K562 (cell line): ENCODE measurements around the gene HES5. TPM values are rescaled to one million over a fixed set of nuclear protein-coding genes. Genes with fewer than 3 reads are reported as not detected.

Experiments used
- ARID1B ChIP-seq: fragments of 450-650 bp; IDR thresholded peaks from 2 replicates; pipeline ENCODE4 v1.6.1; 2016; ENCODE audit warnings: antibody characterized with exemption, mild to moderate bottlenecking, inconsistent platforms
- CBX8 ChIP-seq: fragments of 200-600 bp; sonication (generic); IDR thresholded peaks from 2 replicates; pipeline ENCODE4 v1.6.1; 2012; ENCODE audit warnings: borderline replicate concordance, mixed run types, low read depth, mild to moderate bottlenecking, moderate library complexity, mixed read lengths, low read length, control low read depth, inconsistent platforms; ENCODE audit not compliant: poor library complexity, severe bottlenecking; ENCODE audit errors: extremely low read depth
- JUND ChIP-seq, 2 experiments: IDR thresholded peaks; 2 replicates in 1 of 2; 3 replicates in 1 of 2; pipeline ENCODE4 v1.6.1; 2011; ENCODE audit warnings: borderline replicate concordance in 2 of 2, low read depth in 2 of 2, low read length in 2 of 2, improper control_type of control experiment in 1 of 2, missing biosample characterization in 1 of 2, missing genetic modification characterization in 1 of 2, missing genetic modification reagents in 1 of 2
- KAT8 ChIP-seq: fragments of 450-650 bp; IDR thresholded peaks from 2 replicates; pipeline ENCODE4 v1.6.1; 2016; ENCODE audit warnings: low read depth, mild to moderate bottlenecking
- NCOA6 ChIP-seq: fragments of 450-650 bp; IDR thresholded peaks from 2 replicates; pipeline ENCODE4 v1.6.1; 2017; ENCODE audit warnings: mild to moderate bottlenecking
- SNRNP70 ChIP-seq: fragments of 200-400 bp; formaldehyde crosslinking; optimal IDR thresholded peaks from 2 replicates; pipeline ENCODE3; 2017; ENCODE audit warnings: low read depth, low read length
- TFAM ChIP-seq: fragments of 250-450 bp; sonication (Bioruptor Pico); conservative IDR thresholded peaks from 2 replicates; pipeline ENCODE4 v1.5.0; 2021; ENCODE audit warnings: mild to moderate bottlenecking, moderate library complexity
- ZNF77 ChIP-seq: fragments of 250-450 bp; sonication (Bioruptor Pico); IDR thresholded peaks from 2 replicates; pipeline ENCODE4 v1.5.0; 2020
- polyA plus RNA-seq, 8 experiments: library from polyadenylated mRNA; depleted of rRNA in 4 of 8; stranded (reverse) in 5 of 8; unstranded in 3 of 8; fragments of >200 nt; fragmentation: Nextera tagmentation in 2 of 8; fragmentation: Illumina TruSeq in 1 of 8; extraction: Ambion mirVana in 2 of 8; extraction: Trizol in 1 of 8; gene quantifications; 2 replicates each; pipeline versions ENCODE4 v1.2.1 to v1.2.3, GENCODE V29; 2011 to 2014; ENCODE audit warnings: inconsistent platforms in 1 of 8, missing spikeins in 1 of 8
- total RNA-seq, 7 experiments: library from RNA; depleted of rRNA in 6 of 7; stranded (reverse); fragments of >200 nt in 6 of 7; fragmentation: Illumina TruSeq in 2 of 7; extraction: Trizol in 2 of 7; gene quantifications; 2 replicates each; pipeline versions ENCODE4 v1.2.1 to v1.2.3, GENCODE V29; 2011 to 2021; ENCODE audit warnings: low replicate concordance in 1 of 7
- TF ChIP-seq, protein P1 (sequence below): fragments of 450-650 bp; IDR thresholded peaks from one replicate; pipeline ENCODE4 v1.6.1; 2018; ENCODE audit warnings: mild to moderate bottlenecking, moderate library complexity; ENCODE audit not compliant: partially characterized antibody
- TF ChIP-seq, protein P2 (sequence below): fragments of 450-650 bp; IDR thresholded peaks from 2 replicates; pipeline ENCODE4 v1.6.1; 2017; ENCODE audit warnings: antibody characterized with exemption, mild to moderate bottlenecking
- TF ChIP-seq, protein P3 (sequence below): fragments of 450-650 bp; IDR thresholded peaks from 2 replicates; pipeline ENCODE4 v1.7.0; 2016; ENCODE audit warnings: borderline replicate concordance
- TF ChIP-seq, protein P4 (sequence below): fragments of 450-650 bp; formaldehyde crosslinking; IDR thresholded peaks from 2 replicates; pipeline ENCODE4 v1.4.0; 2022; ENCODE audit warnings: mild to moderate bottlenecking, moderate library complexity
- TF ChIP-seq, protein P5 (sequence below): IDR thresholded peaks from 2 replicates; pipeline ENCODE4 v1.6.1; 2011; ENCODE audit not compliant: insufficient read length; ENCODE audit errors: extremely low read depth

HES5 gene
- total and polyA plus RNA-seq, 9 of the 15 experiments (the other 6 are each of a cell fraction or from before 2014, with no cell fraction given): not detected

DNA sequence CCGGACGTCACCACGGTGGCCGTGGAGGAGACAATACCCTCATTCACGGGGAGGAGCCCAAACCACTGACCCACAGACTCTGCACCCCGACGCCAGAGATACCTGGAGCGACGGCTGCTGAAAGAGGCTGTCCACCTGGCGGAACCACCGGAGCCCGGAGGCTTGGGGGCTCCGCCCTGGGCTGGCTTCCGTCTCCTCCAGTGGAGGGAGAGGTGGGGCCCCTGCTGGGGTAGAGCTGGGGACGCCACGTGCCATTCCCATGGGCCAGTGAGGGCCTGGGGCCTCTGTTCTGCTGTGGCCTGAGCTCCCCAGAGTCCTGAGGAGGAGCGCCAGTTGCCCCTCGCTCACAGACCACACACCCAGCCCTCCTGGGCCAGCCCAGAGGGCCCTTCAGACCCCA lies 33.1 kb upstream of the HES5 start (continued):
- TF ChIP-seq, protein P1, sequence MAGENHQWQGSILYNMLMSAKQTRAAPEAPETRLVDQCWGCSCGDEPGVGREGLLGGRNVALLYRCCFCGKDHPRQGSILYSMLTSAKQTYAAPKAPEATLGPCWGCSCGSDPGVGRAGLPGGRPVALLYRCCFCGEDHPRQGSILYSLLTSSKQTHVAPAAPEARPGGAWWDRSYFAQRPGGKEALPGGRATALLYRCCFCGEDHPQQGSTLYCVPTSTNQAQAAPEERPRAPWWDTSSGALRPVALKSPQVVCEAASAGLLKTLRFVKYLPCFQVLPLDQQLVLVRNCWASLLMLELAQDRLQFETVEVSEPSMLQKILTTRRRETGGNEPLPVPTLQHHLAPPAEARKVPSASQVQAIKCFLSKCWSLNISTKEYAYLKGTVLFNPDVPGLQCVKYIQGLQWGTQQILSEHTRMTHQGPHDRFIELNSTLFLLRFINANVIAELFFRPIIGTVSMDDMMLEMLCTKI: no peak
- TF ChIP-seq, protein P2, sequence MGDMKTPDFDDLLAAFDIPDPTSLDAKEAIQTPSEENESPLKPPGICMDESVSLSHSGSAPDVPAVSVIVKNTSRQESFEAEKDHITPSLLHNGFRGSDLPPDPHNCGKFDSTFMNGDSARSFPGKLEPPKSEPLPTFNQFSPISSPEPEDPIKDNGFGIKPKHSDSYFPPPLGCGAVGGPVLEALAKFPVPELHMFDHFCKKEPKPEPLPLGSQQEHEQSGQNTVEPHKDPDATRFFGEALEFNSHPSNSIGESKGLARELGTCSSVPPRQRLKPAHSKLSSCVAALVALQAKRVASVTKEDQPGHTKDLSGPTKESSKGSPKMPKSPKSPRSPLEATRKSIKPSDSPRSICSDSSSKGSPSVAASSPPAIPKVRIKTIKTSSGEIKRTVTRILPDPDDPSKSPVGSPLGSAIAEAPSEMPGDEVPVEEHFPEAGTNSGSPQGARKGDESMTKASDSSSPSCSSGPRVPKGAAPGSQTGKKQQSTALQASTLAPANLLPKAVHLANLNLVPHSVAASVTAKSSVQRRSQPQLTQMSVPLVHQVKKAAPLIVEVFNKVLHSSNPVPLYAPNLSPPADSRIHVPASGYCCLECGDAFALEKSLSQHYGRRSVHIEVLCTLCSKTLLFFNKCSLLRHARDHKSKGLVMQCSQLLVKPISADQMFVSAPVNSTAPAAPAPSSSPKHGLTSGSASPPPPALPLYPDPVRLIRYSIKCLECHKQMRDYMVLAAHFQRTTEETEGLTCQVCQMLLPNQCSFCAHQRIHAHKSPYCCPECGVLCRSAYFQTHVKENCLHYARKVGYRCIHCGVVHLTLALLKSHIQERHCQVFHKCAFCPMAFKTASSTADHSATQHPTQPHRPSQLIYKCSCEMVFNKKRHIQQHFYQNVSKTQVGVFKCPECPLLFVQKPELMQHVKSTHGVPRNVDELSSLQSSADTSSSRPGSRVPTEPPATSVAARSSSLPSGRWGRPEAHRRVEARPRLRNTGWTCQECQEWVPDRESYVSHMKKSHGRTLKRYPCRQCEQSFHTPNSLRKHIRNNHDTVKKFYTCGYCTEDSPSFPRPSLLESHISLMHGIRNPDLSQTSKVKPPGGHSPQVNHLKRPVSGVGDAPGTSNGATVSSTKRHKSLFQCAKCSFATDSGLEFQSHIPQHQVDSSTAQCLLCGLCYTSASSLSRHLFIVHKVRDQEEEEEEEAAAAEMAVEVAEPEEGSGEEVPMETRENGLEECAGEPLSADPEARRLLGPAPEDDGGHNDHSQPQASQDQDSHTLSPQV: no peak
- TF ChIP-seq JUND (IDR thresholded peaks at IDR 0.05; ENCODE audit: borderline replicate concordance, low read depth, low read length) (no peak), JUND (tag; IDR thresholded peaks at IDR 0.05; ENCODE audit: borderline replicate concordance, low read depth, low read length) (no peak), NCOA6 (no peak), TFAM (CRISPR knock-in tag) (no peak), KAT8 (no peak), SNRNP70 (no peak), ZNF77 (CRISPR knock-in tag) (no peak), ARID1B (no peak), CBX8 (no peak)
- TF ChIP-seq, protein P3, sequence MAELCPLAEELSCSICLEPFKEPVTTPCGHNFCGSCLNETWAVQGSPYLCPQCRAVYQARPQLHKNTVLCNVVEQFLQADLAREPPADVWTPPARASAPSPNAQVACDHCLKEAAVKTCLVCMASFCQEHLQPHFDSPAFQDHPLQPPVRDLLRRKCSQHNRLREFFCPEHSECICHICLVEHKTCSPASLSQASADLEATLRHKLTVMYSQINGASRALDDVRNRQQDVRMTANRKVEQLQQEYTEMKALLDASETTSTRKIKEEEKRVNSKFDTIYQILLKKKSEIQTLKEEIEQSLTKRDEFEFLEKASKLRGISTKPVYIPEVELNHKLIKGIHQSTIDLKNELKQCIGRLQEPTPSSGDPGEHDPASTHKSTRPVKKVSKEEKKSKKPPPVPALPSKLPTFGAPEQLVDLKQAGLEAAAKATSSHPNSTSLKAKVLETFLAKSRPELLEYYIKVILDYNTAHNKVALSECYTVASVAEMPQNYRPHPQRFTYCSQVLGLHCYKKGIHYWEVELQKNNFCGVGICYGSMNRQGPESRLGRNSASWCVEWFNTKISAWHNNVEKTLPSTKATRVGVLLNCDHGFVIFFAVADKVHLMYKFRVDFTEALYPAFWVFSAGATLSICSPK: no peak
- TF ChIP-seq, protein P4, sequence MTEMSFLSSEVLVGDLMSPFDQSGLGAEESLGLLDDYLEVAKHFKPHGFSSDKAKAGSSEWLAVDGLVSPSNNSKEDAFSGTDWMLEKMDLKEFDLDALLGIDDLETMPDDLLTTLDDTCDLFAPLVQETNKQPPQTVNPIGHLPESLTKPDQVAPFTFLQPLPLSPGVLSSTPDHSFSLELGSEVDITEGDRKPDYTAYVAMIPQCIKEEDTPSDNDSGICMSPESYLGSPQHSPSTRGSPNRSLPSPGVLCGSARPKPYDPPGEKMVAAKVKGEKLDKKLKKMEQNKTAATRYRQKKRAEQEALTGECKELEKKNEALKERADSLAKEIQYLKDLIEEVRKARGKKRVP (CRISPR knock-in tag): no peak
- TF ChIP-seq, protein P5, sequence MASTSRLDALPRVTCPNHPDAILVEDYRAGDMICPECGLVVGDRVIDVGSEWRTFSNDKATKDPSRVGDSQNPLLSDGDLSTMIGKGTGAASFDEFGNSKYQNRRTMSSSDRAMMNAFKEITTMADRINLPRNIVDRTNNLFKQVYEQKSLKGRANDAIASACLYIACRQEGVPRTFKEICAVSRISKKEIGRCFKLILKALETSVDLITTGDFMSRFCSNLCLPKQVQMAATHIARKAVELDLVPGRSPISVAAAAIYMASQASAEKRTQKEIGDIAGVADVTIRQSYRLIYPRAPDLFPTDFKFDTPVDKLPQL: no peak
